ENCODE data around the gene LPIN2. TPM values are rescaled to one million over a fixed set of nuclear protein-coding genes. Genes with fewer than 3 reads are reported as not detected.

LPIN2 gene
- total and polyA plus RNA-seq, 2 of the 4 experiments (the other 2 are of a cell fraction): 16.2 to 21.9 TPM

DNA sequence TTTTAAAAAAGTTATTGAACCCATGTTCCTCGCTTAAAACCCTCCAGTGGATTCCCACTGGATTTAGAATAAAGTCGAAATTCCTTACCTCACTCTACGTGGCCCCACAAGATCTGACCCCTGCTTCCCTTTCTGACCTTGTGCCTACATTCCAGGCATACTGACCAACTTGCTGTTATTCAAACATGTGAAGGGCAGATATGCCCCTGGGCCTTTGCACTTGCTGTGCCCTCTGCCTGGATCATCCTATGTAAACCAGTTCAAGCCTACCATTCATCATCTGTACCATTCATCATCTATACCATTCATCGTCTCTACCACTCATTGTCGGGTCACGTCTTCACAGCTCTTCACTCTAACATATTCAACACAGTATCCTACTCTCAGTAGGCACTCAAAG is 41.3 kb upstream of the LPIN2 start:
- WGBS, 2 experiments (ENCODE audit: extremely low coverage in 2 of 2, insufficient read length in 1 of 2): 96 to 100% methylated on average over 1 to 5 of the region's 6 CpGs
- Histone ChIP-seq H3K4ac (ENCODE audit: low read depth, low read length) (no peak overlapping the region), H3K27me3 (ENCODE audit: control insufficient read depth, insufficient read depth, low read length) (peaks cover 10% of the 10 kb centered on the region), H4K5ac (ENCODE audit: low read depth, low read length) (no peak overlapping the region), H3K27ac (ENCODE audit: insufficient read depth, low read length) (no peak overlapping the region), H4K91ac (ENCODE audit: insufficient read depth, low read depth, low read length) (no peak overlapping the region), H3K36me3 (ENCODE audit: control insufficient read depth, insufficient read depth, low read length) (no peaks in the 10 kb centered on the region), H3K79me1 (ENCODE audit: low read depth in 1 of 2, low read length in 2 of 2) (no peaks in the 10 kb centered on the region), H4K20me1 (ENCODE audit: insufficient read depth, low read length) (no peaks in the 10 kb centered on the region), H3K9me3 (ENCODE audit: control insufficient read depth, insufficient read depth, low read length) (peaks cover 5% of the 10 kb centered on the region; the same call in 1 of the 2 replicates), H3K4me1 (ENCODE audit: control insufficient read depth, insufficient read depth, low read length) (no peaks in the 10 kb centered on the region), H3K23ac (ENCODE audit: low read depth, low read length) (no peak overlapping the region), H3K4me2 (ENCODE audit: low read depth, low read length) (no peak overlapping the region), H2BK5ac (ENCODE audit: low read depth, low read length, poor library complexity, severe bottlenecking) (no peak overlapping the region), H4K8ac (ENCODE audit: low read depth in 2 of 2, low read length in 2 of 2) (no peak overlapping the region), H3K14ac (replicated peaks; ENCODE audit: low read depth, low read length) (no peak overlapping the region), H2AFZ (replicated peaks; ENCODE audit: low read length, poor library complexity) (no peak overlapping the region), H3K9ac (ENCODE audit: low read depth, low read length) (no peak overlapping the region), H2BK20ac (ENCODE audit: low read depth, low read length) (no peak overlapping the region), H2AK9ac (replicated peaks; ENCODE audit: low read depth, low read length, poor library complexity) (no peak overlapping the region), H3K18ac (ENCODE audit: low read depth, low read length) (no peak overlapping the region), H3K4me3 (ENCODE audit: insufficient read depth, low read depth, low read length) (no peak overlapping the region), H2BK120ac (ENCODE audit: low read depth, low read length) (no peak overlapping the region), H2AK5ac (ENCODE audit: low read depth, low read length) (no peak overlapping the region), H2BK15ac (ENCODE audit: low read depth, low read length) (no peak overlapping the region), H3K9me1 (ENCODE audit: insufficient read depth, low read length) (peaks cover 5% of the 10 kb centered on the region; the same call in 1 of the 2 replicates), H3K56ac (ENCODE audit: extremely low read depth, insufficient read depth, low read length) (no peak overlapping the region)
- DNase-seq (no peak), ATAC-seq (ENCODE audit: low read depth) (no peak)
- in situ Hi-C loops (cut with MboI; ENCODE audit: low sequenced_read_pairs) (no loop called here), dilution Hi-C loops (cut with HindIII; ENCODE audit: low sequenced_read_pairs, unreplicated experiment) (no loop called here), intact Hi-C loops (cut with micrococcal nuclease) (no loop called here)
- ChIA-PET POLR2A (ENCODE audit: unreplicated experiment) (no interaction called here), CTCF (no interaction called here)
- BruUV-seq (replicated peaks): no TSS peak
- TF ChIP-seq RCOR1 (IDR thresholded peaks at IDR 0.05; ENCODE audit: insufficient replicate concordance, low read length): no peak
- TF ChIP-seq RAD21 (IDR thresholded peaks at IDR 0.05; ENCODE audit: low read length): no peak
- TF ChIP-seq SMC3 (IDR thresholded peaks at IDR 0.05; ENCODE audit: low read depth, low read length): no peak
- no peak for TF ChIP-seq MAFK (IDR thresholded peaks at IDR 0.05; ENCODE audit: low read depth, low read length)
- no peak for TF ChIP-seq CHD1 (IDR thresholded peaks at IDR 0.05; ENCODE audit: low read depth, low read length)
- no peak for TF ChIP-seq ELK1 (IDR thresholded peaks at IDR 0.05; ENCODE audit: borderline replicate concordance, low read depth, low read length)
- TF ChIP-seq MXI1 (IDR thresholded peaks at IDR 0.05; ENCODE audit: borderline replicate concordance, low read depth, low read length): no peak
- TF ChIP-seq MAZ (IDR thresholded peaks at IDR 0.05; ENCODE audit: borderline replicate concordance, low read depth, low read length): no peak
- no peak for TF ChIP-seq CEBPB (IDR thresholded peaks at IDR 0.05; ENCODE audit: low read depth, low read length)

All from IMR-90 (cell line).